Adrenal gland (tissue), 5 donors: ENCODE results near the gene KIR2DL3.
"Not testable (repeated sequence)": the region's sequence is repeated elsewhere in the genome, so short reads cannot be mapped to it uniquely, and the experiment has no call there.

ENCODE experiments used
- POLR2A ChIP-seq, 2 donors: fragments of 450-650 bp; IDR thresholded peaks; one replicate each; pipeline ENCODE4 v1.6.1; 2017; ENCODE audit warnings: antibody characterized with exemption in 2 of 2, mild to moderate bottlenecking in 2 of 2, moderate library complexity in 1 of 2
- TF ChIP-seq, protein P1 (sequence below), 6 experiments: fragments of 450-650 bp in 4 of 6; fragments of 200-600 bp in 2 of 6; sonication (generic) in 1 of 6; IDR thresholded peaks; 1 replicate in 5 of 6; 2 replicates in 1 of 6; pipeline versions ENCODE4 v1.5.1 to v1.8.0; 2016 to 2021; ENCODE audit warnings: antibody characterized with exemption in 6 of 6, mild to moderate bottlenecking in 2 of 6, moderate library complexity in 1 of 6
- donor health status: DM: no; HTN: no; CAD: no.

DNA sequence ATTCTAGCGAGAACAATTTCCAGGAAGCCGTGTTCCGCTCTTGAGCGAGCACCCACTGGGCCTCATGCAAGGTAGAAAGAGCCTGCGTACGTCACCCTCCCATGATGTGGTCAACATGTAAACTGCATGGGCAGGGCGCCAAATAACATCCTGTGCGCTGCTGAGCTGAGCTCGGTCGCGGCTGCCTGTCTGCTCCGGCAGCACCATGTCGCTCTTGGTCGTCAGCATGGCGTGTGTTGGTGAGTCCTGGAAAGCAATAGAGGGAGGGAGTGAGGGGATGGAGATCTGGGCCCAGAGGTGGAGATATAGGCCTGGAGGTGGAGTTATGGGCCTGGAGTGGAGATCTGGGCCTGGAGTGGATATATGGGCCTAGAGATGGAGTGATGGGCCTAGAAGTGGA is 31.3 kb downstream of the KIR2DL3 start, which contains the start of gene KIR2DL1:
- TF ChIP-seq, protein P1, sequence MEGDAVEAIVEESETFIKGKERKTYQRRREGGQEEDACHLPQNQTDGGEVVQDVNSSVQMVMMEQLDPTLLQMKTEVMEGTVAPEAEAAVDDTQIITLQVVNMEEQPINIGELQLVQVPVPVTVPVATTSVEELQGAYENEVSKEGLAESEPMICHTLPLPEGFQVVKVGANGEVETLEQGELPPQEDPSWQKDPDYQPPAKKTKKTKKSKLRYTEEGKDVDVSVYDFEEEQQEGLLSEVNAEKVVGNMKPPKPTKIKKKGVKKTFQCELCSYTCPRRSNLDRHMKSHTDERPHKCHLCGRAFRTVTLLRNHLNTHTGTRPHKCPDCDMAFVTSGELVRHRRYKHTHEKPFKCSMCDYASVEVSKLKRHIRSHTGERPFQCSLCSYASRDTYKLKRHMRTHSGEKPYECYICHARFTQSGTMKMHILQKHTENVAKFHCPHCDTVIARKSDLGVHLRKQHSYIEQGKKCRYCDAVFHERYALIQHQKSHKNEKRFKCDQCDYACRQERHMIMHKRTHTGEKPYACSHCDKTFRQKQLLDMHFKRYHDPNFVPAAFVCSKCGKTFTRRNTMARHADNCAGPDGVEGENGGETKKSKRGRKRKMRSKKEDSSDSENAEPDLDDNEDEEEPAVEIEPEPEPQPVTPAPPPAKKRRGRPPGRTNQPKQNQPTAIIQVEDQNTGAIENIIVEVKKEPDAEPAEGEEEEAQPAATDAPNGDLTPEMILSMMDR (IDR thresholded peaks at IDR 0.05) = not testable (repeated sequence)
- TF ChIP-seq POLR2A (IDR thresholded peaks at IDR 0.05) = not testable (repeated sequence)
